OCI-LY3 (cell line): ENCODE data around the gene LCORL.

Experiments
- H2AFZ ChIP-seq: fragments of 200-600, 300-600 bp; shearing (Covaris generic); 2 replicates; pipeline ENCODE4 v1.6.0; 2014; ENCODE audit warnings: antibody characterized with exemption, low read depth, low read length
- H3K27ac ChIP-seq: fragments of 200-600, 300-600 bp; sonication (generic); 2 replicates; pipeline ENCODE4 v1.5.1; 2014; ENCODE audit warnings: mild to moderate bottlenecking, low read length, moderate library complexity, mixed read lengths
- H3K27me3 ChIP-seq: fragments of 200-600, 300-600 bp; sonication (generic); 2 replicates; pipeline ENCODE4 v1.6.1; 2014; ENCODE audit warnings: low read depth, low read length, mixed read lengths
- H3K36me3 ChIP-seq: fragments of 200-600, 300-600 bp; sonication (generic); replicated peaks from 2 replicates; pipeline ENCODE3; 2014; ENCODE audit warnings: low read depth, low read length, mixed read lengths
- H3K4me1 ChIP-seq: fragments of 300-600, 200-600 bp; sonication (generic); 2 replicates; pipeline ENCODE4 v1.6.1; 2014; ENCODE audit warnings: low read length, mixed read lengths
- H3K4me2 ChIP-seq: fragments of 200-600, 300-600 bp; sonication (generic); 2 replicates; pipeline ENCODE4 v1.6.1; 2014; ENCODE audit warnings: low read length, mixed read lengths
- H3K4me3 ChIP-seq: fragments of 300-600, 200-600 bp; sonication (generic); 2 replicates; pipeline ENCODE4 v1.5.1; 2014; ENCODE audit warnings: antibody characterized with exemption, mild to moderate bottlenecking, low read length, moderate library complexity
- H3K79me2 ChIP-seq: fragments of 300-600, 200-600 bp; shearing (Covaris generic); 2 replicates; pipeline ENCODE4 v1.6.1; 2014; ENCODE audit warnings: mild to moderate bottlenecking, low read length, mixed read lengths
- H3K9ac ChIP-seq: fragments of 300-600, 200-600 bp; shearing (Covaris generic); 2 replicates; pipeline ENCODE4 v1.6.0; 2014; ENCODE audit warnings: mild to moderate bottlenecking, low read length, moderate library complexity
- H3K9me3 ChIP-seq: fragments of 200-600, 300-600 bp; shearing (Covaris generic); 2 replicates; pipeline ENCODE4 v1.6.1; 2014; ENCODE audit warnings: low read length, mixed read lengths; ENCODE audit not compliant: insufficient read depth
- H4K20me1 ChIP-seq: fragments of 200-600, 300-600 bp; sonication (generic); 2 replicates; pipeline ENCODE4 v1.6.1; 2016; ENCODE audit warnings: low read length, mixed read lengths; ENCODE audit not compliant: insufficient read depth
- CTCF ChIP-seq: fragments of 200-600, 300-600 bp; sonication (generic); IDR thresholded peaks from 2 replicates; pipeline ENCODE4 v1.5.1; 2014; ENCODE audit warnings: antibody characterized with exemption, low read length, low read depth
- EZH2phosphoT487 ChIP-seq: fragments of 200-600 bp; shearing (Covaris generic); IDR thresholded peaks from 2 replicates; pipeline ENCODE4 v1.6.1; 2018; ENCODE audit warnings: antibody characterized with exemption, mixed run types, low read depth

LCORL gene

GRCh38 chr4:17930256-17930655 lies 91.3 kb downstream of the LCORL start:
- H3K4me2 ChIP-seq, result no peak overlapping the region
- H3K9me3 ChIP-seq, result no peaks in the 10 kb centered on the region
- H3K79me2 ChIP-seq, result no peaks in the 10 kb centered on the region
- H2AFZ ChIP-seq, result no peak overlapping the region
- H3K36me3 ChIP-seq, result peaks cover 8% of the 10 kb centered on the region
- H3K9ac ChIP-seq, result no peak overlapping the region
- 0 out of 2 replicates have a peak, but pooled peaks cover 2% of the 10 kb centered on the region for H4K20me1 ChIP-seq
- no peak for TF ChIP-seq EZH2phosphoT487
- no peak overlapping the region for H3K27ac ChIP-seq
- H3K4me3 ChIP-seq, result no peak overlapping the region
- H3K4me1 ChIP-seq, result no peaks in the 10 kb centered on the region
- H3K27me3 ChIP-seq, result no peaks in the 10 kb centered on the region

- H3K4me3 ChIP-seq, result no peak overlapping the region
- no peaks in the 10 kb centered on the region for H3K4me1 ChIP-seq
- H3K27me3 ChIP-seq, result no peaks in the 10 kb centered on the region
- no peaks in the 10 kb centered on the region for H3K36me3 ChIP-seq
- H3K9me3 ChIP-seq, result no peaks in the 10 kb centered on the region
- no peak for TF ChIP-seq EZH2phosphoT487
- TF ChIP-seq CTCF, result no peak
- 0 out of 2 replicates have a peak, but pooled peaks cover 2% of the 10 kb centered on the region for H4K20me1 ChIP-seq
- no peak overlapping the region for H2AFZ ChIP-seq
- no peak overlapping the region for H3K9ac ChIP-seq
- H3K79me2 ChIP-seq, result no peaks in the 10 kb centered on the region
- no peak overlapping the region for H3K27ac ChIP-seq
- no peak overlapping the region for H3K4me2 ChIP-seq
These were observed 97.4 kb downstream of the LCORL start for GRCh38 chr4:17924189-17924588.

GRCh38 chr4:17921451-17921850 lies 100.1 kb downstream of the LCORL start:
- Histone ChIP-seq H3K9me3 (no peaks in the 10 kb centered on the region), H3K4me3 (no peak overlapping the region), H3K27me3 (no peaks in the 10 kb centered on the region), H3K4me1 (no peaks in the 10 kb centered on the region), H3K9ac (no peak overlapping the region), H3K36me3 (no peaks in the 10 kb centered on the region), H4K20me1 (no peaks in the 10 kb centered on the region), H3K4me2 (no peak overlapping the region), H3K27ac (no peak overlapping the region), H2AFZ (no peak overlapping the region), H3K79me2 (no peaks in the 10 kb centered on the region)
- TF ChIP-seq CTCF (no peak), EZH2phosphoT487 (no peak)

GRCh38 chr4:17920681-17921080 lies 100.9 kb downstream of the LCORL start:
- H3K36me3 ChIP-seq, result no peaks in the 10 kb centered on the region
- H3K4me2 ChIP-seq, result no peak overlapping the region
- no peak overlapping the region for H2AFZ ChIP-seq
- no peak overlapping the region for H3K4me3 ChIP-seq
- H3K9me3 ChIP-seq, result no peaks in the 10 kb centered on the region
- TF ChIP-seq CTCF (no peak), EZH2phosphoT487 (no peak)
- H3K27ac ChIP-seq, result no peak overlapping the region
- no peak overlapping the region for H3K9ac ChIP-seq
- no peaks in the 10 kb centered on the region for H3K79me2 ChIP-seq
- H3K4me1 ChIP-seq, result no peaks in the 10 kb centered on the region
- H3K27me3 ChIP-seq, result no peaks in the 10 kb centered on the region
- H4K20me1 ChIP-seq, result no peaks in the 10 kb centered on the region

- H3K4me1 ChIP-seq, result no peaks in the 10 kb centered on the region
- H3K27ac ChIP-seq, result no peak overlapping the region
- H3K79me2 ChIP-seq, result no peaks in the 10 kb centered on the region
- H3K27me3 ChIP-seq, result no peaks in the 10 kb centered on the region
- no peaks in the 10 kb centered on the region for H3K9me3 ChIP-seq
- no peak overlapping the region for H2AFZ ChIP-seq
- H4K20me1 ChIP-seq, result no peaks in the 10 kb centered on the region
- no peak overlapping the region for H3K4me2 ChIP-seq
- TF ChIP-seq CTCF (0 out of 2 replicates have a peak, but pooled peaks have one; percentile 5), EZH2phosphoT487 (no peak)
- no peak overlapping the region for H3K4me3 ChIP-seq
- H3K9ac ChIP-seq, result no peak overlapping the region
- H3K36me3 ChIP-seq, result no peaks in the 10 kb centered on the region
These were observed 106.1 kb downstream of the LCORL start for GRCh38 chr4:17915439-17915838.
